AML-193 (cell line): ENCODE results near the gene TRIM10.
"Not testable (repeated sequence)": the region's sequence is repeated elsewhere in the genome, so short reads cannot be mapped to it uniquely, and the experiment has no call there.

ENCODE experiments used
- DNase-seq, 2 experiments: peaks; one replicate each; lab custom pipeline; 2025; lab: John Stamatoyannopoulos, UW

TRIM10 gene

DNA sequence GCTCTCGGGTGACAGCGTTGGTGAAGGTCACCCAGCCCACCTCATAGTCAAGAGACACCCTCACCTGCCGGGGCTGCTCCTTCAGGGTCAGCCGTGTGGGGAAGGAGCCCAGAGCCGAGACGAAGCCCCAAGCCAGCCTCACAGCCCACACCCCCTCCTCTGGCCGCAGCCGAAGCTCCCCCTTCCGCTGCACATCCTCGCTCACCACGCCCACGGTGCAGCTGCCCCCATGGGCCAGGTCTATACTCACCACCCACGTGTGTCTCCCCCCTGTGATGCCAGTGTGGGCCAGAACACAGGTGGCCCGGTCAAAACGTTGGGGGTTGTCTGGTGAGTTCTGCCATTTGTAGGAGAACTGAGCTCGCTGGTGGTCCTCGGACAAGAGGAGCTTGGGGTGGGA lies 7.0 kb downstream of the TRIM10 start:
- DNase-seq = no peak

DNA sequence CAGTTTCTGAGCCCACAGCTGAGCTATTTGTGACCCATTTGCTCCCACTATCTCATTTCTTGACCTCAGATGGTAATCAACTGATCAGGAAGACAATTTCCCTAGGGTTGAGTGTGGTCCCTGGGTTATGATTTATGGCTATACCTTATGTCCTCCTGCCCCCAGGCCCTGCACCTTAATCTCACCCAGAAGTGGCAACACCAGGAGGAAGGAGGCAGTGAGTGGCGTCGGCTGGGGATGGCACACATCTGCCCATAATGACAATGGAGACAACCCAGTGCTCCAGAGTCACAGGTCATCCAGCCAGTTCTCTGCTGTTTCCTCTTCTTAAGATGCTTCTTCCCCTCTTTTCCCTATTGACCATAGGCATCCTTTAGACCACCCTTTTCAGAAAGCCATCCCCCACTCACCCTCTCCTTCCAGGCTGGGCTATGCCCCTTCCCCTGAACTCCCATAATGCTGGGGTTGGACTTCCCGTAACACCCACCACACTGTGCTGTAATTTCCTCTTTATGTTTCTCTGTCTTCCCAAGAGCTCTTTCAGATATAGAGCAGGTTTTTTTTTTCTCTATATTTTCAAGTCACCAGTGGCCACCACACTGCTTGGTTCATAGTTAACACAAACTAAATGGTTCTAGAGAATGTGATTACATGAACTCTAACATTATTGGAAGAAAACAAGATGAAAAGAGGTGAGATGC lies 8.0 kb downstream of the TRIM10 start:
- no peak for DNase-seq

DNA sequence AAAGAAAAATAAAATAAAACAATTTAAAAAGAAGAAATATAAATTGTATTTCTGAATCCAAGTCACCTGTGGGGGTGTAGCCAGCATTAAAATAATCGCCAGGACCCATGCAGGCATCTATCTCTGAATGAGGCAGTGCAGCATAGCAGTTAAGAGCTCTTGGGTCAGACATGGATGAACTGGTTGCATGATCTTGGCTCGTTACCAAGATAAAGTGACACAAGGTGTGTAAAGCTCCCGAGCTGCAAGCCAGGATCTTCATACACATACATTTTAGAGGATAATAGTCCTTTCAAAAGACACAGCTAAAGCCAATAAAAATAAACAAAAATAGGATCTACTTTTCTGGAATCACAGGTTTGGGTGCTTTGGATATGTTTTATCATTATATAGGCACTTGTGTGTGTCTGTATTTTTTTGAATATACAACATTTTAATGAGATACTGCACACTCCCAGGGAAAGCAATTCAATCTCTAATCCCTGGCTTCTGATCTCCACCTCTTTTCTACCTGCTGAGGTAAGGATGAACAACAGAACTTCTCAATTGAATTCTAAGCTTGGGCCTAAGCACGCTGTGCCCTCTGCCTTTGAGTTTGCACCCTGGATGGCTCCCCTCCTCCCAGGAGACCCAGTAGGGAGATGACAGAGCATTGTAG lies 8.9 kb downstream of the TRIM10 start:
- no peak for DNase-seq

DNA sequence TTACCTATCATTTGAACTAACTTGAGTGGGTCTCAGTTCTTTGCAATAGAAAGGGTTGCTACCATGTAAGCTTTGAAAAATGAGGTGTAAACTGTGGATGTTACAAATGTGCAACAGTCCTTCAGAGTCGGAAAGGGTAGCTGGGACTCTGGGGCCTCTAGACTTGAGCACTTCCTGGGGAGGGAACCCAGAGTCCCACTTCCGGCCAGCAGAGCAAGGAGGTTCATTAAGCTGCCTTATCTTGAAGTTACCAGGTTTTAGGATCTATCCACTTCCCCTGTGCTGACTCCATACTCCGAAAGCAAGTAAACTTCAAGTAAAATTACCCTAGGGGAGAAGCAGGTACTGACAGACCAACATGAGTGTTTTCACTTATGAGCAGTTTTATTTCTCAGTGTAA lies 9.4 kb downstream of the TRIM10 start:
- peak; percentile 28 to 42 for DNase-seq

DNA sequence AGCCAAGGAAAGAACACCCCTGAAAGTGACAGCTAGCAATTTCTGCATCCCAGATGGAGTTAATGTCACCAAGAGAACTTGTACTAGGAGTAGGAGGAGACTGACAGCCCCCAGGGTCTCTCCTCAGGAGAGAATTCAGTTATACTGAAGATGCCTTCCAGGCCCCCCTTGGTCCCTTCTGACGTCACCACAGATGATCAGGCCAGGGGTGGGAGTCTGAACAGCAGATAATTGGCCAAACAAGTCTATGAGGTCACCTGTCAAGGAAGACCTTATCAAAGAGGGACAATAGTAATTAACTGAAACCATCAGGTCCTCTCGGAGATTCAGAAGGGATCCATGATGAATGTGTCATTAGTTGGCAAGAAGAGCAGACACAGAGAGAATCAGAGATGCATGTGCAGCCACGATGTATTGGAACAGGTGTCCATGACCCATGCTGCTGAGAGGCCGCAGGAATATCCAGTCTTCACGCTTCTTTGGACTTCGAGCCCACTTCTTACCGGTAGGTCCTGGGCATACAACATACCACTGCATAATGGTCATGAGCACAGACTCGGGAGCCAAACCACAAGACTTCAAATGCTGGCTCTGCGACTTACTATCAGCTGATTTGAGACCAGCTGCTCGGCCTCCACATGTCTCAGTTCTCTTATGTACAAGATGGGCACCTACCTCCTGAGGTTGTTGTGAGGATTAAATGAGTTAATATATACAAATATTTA lies 10.2 kb downstream of the TRIM10 start:
- no peak for DNase-seq

DNA sequence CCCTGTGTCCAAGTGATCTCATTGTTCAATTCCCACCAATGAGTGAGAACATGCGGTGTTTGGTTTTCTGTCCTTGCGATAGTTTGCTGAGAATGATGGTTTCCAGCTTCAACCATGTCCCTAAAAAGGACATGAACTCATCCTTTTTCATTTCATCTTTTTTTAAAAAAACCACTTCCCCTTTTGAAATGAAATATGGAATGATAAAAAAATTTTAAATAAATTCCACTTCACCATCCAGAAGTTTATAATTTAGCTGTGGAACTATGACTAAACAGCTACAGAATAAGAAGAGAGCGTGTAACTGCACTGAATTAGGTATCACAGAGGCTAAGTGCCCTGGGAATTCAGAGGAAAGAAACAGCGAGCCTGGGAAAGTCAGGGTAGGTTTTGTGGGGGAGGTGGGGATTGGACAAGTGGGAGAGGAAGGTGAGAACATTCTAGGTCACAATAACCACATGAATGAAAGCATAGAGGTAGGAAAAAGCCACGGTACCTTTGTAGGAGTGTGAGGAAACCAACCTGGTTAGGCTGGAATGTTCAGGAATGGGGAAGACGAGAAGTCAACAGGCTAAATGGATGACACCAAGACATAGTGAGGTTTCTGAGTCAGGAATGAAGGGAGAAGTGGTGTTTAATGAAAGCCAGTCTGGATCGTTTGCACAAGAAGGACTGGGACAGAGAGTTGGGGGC lies 11.0 kb downstream of the TRIM10 start:
- DNase-seq = no peak

DNA sequence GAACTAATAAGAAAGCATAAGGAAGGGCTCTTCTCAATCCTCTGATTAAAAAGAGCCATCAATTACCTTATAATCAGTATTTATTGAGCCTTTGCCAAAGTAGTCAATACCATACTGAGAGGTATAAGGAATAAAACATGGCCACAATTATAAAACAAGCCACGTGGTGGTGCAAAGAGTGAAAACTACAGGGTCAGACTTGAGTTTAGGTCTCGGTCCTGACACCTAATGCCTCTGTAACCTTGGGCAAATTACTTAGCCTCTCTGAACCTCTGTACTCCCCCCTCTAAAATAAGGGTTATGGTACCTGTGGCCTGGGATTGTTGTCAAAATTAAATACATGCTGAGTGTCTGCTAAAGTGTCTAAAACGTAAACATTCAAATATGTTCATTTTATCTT lies 11.8 kb downstream of the TRIM10 start:
- no peak for DNase-seq

DNA sequence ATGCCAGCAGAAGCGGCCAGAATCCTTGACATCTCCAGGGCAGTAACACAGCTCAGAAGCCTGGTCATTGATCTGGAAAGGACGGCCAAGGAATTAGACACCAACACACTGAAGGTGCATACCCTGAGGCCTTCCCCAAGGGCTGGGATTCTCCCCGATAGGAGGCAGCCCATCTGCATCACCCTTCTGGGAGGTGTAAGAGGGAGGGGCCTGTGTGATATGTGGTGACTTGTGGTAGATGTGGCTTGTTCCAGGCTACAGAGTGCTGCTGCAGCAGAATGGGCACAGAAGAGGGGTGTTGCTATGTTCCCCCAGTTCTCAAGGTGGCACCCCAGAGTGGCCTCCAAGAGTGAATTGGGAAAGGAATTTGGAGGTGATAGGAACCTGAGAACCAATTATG lies 13.9 kb downstream of the TRIM10 start:
- no peak for DNase-seq

DNA sequence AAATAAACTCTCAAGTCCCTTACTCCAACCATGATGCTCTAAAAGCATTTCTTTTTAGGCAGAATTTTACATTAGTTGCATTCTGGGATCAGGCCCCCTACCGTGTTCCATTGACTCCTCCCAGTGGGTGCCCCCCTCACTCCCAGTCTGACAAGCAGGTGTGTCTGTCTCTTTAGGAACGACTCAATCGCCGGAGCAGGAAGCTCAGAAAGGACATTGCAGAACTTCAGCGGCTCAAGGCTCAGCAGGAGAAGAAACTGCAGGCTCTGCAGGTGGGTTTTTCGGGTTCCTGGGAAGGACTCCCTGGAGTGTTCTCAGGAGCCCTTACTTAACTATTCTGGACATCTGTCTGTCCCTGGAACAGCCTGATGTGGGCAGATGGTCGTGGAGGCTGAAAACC lies 15.2 kb downstream of the TRIM10 start:
- no peak for DNase-seq

DNA sequence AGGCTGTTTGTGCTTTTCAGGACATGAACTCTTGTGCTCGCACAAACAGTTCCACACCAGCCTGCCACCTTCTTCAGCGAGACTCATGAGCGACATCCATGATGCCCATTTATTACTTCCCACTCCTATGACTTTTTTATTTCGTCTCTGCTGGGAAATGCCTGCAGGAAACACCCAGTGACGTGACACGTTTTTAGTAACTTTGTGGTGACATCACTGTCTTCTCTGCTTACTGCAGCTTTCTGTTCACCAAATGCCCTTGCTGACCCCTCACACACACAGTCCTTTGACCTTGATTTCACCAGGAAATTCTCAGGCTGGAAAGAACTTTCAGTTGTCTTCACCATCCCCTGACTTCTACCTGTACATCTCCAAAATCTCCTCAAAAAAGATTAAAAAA lies 16.2 kb downstream of the TRIM10 start:
- DNase-seq = no peak

DNA sequence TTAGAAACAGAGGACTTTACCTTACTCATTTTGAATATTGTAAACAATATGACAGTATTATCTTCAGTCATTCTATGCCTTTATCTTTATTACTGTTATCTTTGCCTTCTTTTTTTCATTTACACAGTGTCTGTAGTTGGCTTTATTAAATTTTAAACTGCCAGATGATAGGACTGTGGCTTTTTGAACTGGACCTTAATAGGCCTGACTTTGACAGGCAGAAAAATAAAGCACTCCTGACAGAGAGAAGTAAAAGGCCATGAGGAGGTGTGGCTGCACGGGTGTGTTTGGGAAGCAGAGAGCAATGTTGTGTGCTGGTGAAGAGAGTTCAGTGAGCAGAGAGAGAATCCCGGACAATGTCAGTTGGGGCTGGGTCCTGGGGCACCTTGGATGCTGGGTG lies 17.2 kb downstream of the TRIM10 start:
- DNase-seq = no peak

DNA sequence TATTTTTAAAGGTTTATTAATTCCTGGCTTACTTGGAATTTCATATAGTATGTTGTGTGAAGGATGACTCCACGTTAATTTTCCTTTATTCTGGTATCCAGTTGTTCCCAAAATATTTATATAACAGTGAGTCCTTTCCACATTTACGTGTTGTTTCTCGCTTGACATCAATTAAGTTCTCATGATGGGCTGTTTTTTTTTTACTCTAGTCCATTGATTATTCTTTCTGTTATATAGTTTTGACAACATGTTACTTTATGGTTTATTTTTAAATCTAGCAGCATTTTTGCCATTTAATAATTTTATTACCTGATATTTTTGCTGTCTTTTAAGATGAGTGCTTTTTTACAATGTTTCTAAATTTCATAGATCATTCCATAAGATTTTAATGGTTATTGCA lies 18.3 kb downstream of the TRIM10 start:
- DNase-seq = no peak

DNA sequence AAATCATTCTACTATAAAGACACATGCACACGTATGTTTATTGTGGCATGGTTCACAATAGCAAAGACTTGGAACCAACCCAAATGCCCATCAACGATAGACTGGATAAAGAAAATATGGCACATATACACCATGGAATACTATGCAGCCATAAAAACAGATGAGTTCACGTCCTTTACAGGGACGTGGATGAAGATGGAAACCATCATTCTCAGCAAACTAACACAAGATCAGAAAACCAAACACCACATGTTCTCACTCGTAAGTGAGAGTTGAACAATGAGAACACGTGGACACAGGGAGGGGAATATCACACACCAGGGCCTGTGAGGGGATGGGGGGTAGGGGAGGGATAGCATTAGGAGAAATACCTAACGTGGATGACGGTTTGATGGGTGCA lies 20.8 kb downstream of the TRIM10 start:
- DNase-seq = not testable (repeated sequence)

DNA sequence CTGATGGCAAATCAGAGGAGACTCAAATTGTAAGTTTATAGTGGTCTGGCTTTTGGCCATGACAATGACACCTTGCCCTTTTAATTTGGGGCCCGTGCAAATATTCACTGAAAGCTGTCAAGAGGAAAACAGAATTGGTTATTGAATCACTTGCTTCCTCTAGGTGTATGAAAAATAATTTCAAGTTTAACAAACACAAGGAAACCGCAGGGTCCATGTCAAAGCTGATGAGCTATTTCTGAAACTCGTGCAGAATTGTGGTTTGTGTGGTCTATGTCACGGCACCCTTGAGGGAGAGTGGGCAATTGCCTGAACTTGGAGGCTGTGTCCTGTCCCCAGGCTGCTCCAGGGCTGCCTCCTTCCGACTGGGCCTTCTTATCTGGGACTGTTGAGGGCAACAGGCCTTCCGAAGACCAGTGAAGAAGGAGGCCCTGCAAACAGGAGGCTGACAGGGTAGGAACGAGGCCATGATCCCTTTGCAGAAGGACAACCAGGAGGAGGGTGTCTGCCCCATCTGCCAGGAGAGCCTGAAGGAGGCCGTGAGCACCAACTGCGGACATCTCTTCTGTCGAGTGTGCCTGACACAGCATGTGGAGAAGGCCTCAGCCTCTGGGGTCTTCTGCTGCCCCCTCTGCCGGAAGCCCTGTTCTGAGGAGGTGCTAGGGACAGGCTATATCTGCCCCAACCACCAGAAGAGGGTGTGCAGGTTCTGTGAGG lies 24.3 kb downstream of the TRIM10 start:
- DNase-seq = no peak

DNA sequence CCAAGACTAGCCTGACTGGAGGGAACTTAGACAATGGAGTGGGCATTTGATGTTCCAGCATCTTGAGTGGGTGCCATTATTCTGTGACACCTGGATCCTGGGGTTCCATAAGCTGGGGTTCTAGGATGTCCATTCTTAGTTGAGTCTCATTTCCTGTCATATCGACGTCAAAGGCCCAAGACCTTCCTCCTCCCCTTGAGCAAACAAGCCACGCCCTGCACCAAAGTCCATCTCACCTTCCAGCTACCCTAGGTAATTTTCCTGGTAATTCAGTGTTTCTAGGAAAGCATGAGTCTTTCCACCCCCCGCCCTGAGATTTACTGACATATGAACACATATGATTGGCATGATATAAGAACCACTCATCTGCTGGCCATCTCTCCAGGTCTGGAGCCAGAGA lies 25.3 kb downstream of the TRIM10 start, which contains the start of gene TRIM40:
Gene TRIM40, plus strand, starts transcription at position 384 of the 400 bp plus-strand sequence. CDS start 897 bp downstream, outside the sequence.
- DNase-seq = no peak

DNA sequence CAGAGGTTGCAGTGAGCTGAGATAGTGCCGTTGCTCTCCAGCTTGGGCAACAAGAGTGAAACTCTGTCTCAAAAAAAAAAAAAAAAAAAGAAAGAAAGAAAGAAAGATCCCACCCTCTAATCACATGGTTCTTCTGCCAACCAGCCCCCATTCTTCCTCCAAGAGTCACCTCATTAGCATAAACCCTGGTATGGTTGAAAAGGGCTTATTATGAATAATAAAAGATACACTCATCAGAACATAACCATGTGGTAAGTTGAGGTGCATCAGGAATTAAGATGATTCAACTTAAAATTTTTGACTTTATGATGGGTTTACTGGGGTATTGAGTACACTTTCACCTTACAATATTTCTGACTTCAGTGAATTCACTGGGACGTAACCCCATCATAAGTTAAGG lies 25.9 kb downstream of the TRIM10 start:
- DNase-seq = no peak

DNA sequence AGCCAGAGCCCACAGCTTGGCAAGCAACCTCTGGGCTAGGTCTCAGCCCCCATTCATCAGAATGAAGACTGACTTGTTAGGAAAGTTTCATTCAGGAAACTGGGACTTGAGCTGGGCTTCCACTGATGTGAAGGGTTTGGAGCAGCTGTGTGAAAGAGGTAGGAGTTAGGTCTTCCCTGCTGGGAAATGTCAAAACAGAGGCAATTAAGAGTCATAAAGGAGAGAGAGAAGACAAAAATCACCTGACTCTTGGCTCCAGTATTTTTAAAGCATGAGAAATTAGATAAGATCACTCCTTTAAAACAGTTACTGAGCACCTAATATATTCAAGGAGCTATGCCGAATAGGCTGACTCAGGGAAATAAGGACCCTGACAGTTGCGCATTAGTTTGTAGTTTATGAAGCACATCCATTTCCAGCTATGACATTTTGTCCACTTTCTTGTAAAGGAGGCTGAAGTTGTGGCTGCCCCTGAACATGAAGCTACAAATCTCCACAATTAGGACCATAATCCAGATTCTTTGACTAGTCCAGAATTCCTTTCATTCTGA lies 29.0 kb downstream of the TRIM10 start:
- no peak for DNase-seq

DNA sequence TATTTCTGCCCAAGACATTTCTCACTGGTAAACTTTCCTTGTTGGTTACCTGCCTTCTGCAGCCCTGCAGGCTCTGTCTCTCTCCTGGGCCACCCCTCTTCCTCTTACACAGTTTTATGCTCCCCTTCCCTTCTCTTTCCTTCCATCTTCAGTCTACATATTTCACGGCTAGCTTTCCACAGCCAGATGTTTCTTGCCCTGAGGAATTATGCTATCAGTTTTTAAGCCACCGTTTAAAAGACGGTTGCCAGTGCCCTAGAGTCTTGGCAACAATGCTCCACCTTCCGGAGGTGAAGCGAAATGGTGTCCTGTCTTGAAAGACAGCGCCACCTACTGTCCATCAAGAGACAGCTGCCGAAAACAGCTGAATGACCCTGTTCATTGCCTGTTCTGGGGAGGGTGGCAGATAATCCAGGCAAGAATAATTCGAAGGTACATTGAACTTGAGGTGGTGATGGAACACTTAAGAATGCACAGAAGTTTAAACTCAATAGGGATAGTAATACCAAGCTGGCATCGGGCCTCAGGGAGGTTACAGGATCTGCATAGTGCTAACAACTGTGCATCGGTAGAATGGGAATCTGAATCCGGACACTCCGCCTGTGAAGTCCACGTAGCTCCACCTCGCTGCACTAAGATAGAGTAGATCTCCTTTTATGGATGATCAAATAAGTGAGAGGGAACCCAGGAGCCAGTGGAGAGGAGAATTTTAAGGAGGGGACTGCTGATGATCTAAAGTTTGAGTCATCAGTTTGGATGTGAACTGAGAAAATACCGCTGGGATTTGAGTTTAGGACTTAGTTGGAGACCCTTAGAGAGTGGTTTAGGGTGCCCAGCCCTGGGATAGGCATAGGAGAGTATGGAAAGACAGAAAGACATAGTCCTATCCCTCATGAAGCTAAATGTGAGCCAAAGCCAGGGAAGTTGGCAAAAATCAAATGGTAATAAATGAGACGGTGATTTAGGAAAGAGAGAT lies 29.8 kb downstream of the TRIM10 start:
- peak; percentile 84 to 86 for DNase-seq

DNA sequence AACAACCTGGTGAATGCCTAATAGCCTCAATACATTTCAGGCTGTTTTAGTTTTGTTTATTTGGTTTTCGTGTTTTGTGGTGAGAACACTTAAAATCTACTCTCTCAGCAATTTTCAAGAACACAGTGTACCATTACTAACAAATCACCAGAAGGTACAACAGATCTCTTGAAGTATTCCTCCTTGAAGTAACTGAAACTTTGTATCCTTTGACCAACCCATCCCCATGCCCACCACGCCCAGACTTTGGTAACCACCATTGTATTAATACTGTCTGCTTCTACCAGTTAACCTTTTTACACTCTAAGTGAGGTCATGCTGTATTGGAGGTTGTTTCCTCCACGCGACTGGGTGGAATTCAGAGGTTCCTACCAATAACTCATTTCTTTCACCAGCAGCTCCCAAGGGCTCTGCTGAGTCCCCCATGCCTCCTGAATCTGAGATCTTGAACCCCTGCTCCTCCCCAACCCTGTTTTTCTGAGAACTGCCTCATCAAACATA lies 30.8 kb downstream of the TRIM10 start:
- no peak for DNase-seq
